Peyer's patch (tissue), 4 donors: Measurements from ENCODE around the gene INKA1.

ENCODE experiments used
- POLR2A ChIP-seq, 2 donors: fragments of 450-650 bp; IDR thresholded peaks; one replicate each; pipeline ENCODE4 v1.5.1; 2017; ENCODE audit warnings: antibody characterized with exemption in 2 of 2, mild to moderate bottlenecking in 2 of 2, moderate library complexity in 2 of 2
- TF ChIP-seq, protein P1 (sequence below), 6 experiments: fragments of 450-650 bp in 4 of 6; fragments of 200-600 bp in 2 of 6; sonication (generic) in 1 of 6; IDR thresholded peaks; one replicate each; pipeline ENCODE4 v1.5.1; 2017 to 2019; ENCODE audit warnings: antibody characterized with exemption in 6 of 6, mild to moderate bottlenecking in 3 of 6, moderate library complexity in 1 of 6

DNA sequence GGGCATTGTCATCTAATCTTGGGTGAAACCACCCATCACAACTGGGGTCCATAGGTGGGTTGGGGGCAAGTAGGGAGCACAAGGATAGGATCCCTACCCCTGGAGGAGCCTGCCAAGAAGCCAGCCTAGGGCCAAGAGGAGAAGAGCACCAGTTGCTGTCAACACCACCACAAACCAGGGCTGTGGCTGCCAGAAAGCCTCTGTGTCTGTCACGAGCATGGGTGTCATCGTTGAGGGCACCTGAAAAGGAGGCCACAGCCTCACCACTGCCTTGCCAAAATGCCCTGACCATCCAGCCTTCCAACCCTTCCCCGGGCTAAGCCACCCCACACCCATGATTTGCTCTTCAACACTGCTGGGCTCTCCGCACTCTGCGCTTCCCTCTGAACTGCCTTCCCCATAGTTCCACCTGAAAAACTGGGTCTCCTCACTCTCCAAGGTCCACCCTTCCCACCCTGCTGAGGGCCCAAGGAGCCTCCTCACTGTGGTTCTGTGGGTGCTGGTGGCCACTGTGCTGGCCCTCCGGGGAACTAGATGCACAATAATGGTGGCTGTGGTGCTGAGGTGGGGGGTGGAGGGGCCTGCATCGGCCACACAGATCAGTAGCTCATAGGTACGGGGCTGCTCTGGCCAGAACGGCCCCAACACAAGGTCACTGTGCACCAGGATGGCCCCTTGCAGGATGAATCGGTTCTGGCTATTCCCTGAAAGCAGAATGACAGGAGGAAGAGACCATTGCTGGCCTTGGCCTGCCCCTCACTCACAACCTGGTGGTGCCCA, 10.5 kb upstream of the INKA1 start:
- TF ChIP-seq, protein P1, sequence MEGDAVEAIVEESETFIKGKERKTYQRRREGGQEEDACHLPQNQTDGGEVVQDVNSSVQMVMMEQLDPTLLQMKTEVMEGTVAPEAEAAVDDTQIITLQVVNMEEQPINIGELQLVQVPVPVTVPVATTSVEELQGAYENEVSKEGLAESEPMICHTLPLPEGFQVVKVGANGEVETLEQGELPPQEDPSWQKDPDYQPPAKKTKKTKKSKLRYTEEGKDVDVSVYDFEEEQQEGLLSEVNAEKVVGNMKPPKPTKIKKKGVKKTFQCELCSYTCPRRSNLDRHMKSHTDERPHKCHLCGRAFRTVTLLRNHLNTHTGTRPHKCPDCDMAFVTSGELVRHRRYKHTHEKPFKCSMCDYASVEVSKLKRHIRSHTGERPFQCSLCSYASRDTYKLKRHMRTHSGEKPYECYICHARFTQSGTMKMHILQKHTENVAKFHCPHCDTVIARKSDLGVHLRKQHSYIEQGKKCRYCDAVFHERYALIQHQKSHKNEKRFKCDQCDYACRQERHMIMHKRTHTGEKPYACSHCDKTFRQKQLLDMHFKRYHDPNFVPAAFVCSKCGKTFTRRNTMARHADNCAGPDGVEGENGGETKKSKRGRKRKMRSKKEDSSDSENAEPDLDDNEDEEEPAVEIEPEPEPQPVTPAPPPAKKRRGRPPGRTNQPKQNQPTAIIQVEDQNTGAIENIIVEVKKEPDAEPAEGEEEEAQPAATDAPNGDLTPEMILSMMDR (IDR thresholded peaks at IDR 0.05) = no peak
- TF ChIP-seq POLR2A (IDR thresholded peaks at IDR 0.05) = no peak
